HG02642 (cell line): ENCODE measurements around the gene TEX26.

ENCODE experiments used
- ATAC-seq: cut with Tn5 transposase; IDR thresholded peaks from one replicate; pipeline ENCODE4 v1.9.1; 2021; ENCODE audit warnings: mild to moderate bottlenecking; ENCODE audit not compliant: unreplicated experiment, poor library complexity

Gene TEX26

DNA sequence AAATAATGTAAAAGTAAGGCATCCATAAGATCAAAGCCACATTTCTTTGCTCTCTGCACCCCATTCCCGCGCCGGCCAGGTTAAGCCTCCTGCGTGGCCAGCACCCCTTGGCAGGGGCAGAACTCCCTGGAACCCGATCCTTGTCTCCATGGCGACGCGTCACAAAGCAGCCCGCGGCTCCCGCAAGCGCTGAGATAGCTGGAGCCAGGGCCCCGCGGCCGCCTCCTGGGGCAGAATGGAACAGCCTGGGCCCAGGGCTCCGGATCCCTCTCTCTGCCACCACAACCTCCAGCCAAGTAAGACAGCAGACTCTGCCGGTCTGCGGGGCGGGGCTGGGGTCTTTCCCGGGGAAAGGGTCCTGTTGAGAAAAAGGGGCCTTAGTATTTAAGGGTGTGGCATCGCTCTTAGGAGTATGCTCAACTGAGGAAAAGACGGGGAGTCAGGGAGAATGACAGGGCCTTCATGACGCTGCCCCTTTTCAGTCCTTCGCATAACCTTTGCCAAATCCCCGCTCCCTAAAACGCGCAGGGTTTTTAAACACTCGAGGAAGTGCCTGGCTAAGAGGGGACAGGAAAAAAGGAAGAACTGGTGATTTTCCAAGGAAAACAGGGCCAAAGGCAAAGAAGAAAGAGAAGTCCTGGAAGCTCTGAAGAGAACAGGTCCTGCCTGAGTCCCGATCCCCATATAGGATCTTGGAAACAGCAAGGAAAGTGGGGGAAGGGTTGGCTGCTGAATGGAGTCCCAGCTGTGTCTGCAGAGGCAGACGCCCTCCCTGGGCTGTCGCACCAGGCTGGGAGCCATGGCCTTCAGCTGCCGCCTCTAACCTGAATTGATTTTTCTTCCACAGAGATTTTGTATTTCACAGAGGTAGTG, at the start of gene TEX26:
Gene TEX26 (plus strand): TSS at position 176 of the 873 bp plus-strand sequence. CDS start 60 bp downstream, at position 236.
- ATAC-seq, result no peak

DNA sequence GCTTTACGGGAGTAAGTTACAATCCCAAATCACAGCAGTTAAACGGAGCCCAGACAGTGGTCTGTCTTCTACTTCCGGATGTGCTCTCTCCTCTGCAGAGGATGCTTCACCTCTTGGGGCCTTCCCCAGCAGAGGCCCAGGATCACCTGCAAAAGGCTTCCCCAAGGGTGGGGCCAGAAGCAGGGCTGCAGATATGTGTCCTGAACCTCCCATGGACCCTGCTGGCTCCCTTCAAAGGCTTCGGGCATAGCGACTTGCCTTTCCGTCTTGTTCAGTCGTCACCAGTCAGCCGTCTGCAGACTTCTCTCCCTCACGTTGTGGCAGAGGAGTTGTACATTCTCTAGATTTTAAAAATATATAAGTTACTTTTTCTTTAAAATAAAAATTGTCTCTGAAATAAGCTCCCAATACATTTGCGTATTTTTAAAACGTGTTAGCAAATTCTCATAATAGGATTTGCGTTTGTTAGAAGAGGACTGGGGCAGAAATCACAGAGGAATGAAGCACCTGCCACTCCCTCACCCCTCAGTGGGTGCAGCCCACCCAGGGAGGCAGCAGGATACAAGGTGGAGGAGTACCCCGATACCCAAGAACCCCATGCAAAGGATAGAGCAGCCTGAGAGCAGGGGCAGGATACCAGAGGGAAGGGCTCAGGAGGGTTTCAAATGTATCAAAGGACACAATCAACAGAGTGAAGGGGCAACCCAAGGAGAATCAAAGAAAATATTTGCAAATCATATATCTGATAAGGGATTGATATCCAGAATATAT, 49.3 kb upstream of the TEX26 start:
- ATAC-seq, result no peak

DNA sequence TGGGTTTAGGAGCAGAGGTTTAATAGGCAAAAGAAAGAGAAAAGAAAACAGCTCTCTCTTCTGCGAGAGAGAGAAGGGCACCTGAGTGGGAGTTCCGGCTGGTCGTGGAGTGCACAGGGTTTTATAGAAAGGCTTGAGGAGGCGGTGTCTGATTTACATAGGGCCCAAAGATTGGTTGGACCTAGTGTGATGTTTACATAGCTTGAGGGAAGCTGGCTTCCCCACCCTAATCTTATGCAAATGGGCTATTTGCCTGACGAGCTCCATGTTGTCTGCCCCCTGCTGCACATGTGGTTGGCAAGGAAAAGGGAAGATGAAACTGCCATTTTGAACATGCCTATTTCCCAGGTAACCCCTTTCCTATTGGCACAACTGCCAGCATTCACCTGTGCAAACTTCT, 47.9 kb upstream of the TEX26 start:
- ATAC-seq, result no peak

DNA sequence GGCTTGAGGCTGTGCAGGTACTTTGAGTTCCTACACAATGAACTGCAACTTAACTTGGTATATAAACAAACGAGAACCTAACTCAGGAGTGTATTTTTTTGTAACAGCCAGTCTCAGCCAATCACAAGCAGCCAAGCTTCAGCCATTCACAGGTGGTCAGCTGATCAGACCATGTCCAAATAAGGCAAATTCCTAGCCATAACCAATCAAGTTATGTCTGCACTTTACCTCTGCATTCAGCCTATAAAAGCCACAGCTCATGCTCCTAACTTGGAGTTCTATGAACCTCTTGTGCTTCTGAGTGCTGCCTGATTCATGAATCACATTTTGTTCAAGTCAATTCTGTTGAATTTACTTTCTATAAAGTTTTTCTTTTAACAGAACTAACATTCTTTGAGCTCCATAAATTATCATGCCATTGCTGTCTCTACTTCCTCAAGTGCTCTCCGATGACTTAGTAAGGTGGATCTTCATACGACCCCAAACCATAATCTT, 43.2 kb upstream of the TEX26 start:
- no peak for ATAC-seq

DNA sequence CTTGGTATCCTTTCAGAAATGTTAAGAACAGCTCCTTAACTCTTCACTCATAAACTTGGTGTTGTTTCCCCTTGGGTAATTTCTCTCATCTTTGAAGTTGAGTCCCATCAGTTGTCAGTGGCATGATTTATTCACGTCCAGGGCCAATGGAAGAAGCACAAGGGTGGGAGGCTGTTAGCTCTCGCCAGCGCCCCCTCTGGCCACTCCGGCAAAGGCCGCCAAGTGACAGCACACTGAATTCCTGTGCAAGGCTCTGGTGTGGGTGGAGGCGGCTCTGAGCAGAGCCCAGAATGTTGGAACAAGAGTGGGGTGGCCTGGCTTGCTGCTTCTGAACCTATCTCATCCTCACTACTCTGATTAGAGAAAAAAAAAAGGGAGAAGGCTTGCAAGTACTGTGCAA, 39.5 kb upstream of the TEX26 start:
- ATAC-seq, result no peak

DNA sequence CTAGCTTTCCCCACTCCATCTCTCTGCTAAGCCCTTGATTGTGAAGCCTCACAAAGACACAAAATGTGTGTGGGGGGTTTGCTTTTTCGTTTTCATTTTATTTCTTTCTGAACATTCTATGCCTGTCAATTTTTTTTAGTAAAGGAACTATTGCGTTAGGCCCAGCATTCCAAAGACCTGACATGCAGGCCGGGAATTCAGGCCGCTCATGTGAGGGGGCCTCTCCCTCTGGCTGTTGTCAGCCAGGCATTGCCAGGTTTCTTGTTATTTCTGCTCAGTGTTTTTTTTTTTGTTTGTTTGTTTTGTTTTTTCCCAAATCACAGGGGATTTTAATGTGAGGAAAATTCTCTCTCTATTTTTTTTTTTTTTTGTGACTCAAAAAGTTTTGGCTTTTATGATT, 36.7 kb upstream of the TEX26 start:
- no peak for ATAC-seq

DNA sequence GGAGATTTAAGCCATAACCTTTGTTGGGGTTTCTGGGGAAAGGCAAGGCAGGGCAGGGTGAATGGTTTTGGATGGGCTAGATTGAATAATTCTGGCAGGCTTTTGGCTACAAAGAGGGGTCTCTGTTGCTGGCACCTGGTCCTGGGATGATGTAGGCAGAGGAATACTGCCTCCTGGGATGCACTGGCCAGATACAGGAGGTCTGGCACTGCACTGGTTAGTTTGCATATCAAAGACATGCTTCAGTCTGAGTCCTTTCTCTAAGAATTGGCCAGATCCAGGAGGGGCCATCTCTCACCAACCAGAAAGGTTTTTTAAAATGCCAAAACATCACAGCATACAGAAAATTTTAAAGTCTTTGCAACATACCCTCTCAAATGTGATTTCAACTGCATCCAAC, 34.4 kb upstream of the TEX26 start:
- ATAC-seq, result no peak

DNA sequence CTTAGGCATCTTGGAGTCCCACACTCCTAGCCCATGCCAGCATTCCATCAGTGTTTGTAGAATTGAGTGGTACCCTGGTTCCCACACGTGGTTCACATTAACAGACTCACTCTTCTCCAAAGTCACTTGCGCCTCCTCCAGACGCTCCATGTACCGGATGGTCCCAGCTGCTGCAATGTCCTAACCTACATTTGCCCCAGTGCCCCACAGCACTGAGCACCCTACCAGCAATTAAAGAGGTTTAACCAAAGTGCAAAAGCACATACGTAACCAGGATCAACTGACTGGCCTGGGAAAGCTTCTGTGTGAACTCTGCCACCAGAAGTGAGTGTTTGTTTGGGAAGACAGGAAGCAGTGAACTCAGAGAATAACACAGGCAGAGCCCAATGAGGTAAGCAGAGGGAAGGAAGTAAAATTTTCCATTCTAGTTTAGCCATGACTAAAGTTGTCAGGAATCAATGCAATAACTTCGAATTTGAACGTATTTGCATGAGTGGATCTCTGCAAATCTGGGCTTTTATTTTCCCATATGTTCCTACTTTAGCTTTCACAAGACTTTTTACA, 33.7 kb upstream of the TEX26 start:
- ATAC-seq, result no peak

DNA sequence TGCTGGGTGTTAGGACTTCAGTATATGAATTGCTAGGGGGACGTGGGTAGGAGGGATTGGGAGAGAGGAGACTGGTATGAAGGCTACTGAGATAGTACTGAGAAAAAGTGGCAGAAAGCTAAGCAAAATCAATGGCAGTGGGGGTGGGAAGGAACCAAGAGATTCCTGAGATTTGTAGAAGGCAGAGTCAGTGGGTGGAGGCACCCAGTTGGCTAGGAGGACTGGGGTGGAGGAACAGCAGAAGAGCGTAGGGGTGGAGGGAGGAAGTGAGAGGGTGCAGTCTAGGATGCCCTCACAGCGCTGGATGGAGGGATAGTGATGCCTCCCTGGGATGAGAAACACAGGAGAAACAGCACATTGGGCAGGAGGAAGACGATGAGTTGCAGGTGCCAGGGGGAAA, 32.0 kb upstream of the TEX26 start:
- no peak for ATAC-seq

DNA sequence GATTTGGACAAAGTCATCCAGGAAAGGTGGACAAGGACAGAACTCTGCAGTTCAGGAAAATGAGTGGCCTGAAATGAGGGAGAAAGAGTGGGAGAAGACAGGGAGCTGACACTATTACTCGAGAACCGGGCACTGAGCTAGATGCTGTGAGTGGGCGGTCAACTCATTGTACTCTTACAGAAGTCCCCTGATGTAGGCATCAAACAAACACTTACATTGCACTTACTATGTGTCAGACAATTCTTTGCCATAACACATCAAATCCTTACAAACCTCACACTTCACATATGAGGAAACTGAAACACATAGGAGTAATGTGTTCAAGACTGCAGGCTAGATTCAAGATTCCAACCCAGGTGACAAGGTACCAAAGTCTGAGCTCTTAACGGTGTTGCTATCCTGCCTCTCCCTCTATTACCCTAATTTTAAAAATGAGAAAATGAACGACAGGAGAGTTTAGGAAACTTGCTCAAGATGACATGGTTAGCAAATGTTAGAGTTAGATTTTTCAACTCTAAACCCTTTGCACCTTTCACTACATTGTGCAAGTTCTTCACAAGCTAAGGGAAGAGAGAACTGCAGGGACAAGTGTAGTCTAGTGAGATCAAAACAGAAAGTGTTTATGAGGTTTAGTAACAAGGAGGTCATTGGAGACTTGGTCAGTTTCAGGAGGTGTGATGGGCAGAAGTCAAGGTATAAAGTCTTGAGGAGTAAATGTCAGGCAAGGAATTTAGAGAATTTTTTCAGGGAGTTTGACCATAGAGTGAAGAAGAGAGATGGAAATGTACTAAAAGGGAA, 31.3 kb upstream of the TEX26 start:
- ATAC-seq, result no peak

DNA sequence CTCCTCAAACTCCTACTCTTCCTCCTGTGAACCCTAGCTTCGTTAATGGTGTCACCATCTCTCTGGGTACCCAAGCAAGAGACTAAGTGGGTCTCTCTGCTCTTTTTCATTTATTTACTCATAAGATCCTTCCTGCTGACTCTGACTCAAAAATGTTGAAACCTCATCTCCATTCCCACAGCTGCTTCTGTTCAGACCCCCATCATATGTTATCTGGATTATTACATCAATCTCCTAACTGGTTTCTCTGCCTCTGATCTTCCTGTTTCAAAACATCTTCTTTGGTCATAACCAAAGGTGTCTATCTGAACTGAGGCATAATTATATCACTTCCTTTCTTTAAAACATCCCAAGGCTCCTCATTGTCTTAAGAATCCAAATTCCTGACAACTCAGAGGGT, 28.4 kb upstream of the TEX26 start:
- ATAC-seq, result no peak

DNA sequence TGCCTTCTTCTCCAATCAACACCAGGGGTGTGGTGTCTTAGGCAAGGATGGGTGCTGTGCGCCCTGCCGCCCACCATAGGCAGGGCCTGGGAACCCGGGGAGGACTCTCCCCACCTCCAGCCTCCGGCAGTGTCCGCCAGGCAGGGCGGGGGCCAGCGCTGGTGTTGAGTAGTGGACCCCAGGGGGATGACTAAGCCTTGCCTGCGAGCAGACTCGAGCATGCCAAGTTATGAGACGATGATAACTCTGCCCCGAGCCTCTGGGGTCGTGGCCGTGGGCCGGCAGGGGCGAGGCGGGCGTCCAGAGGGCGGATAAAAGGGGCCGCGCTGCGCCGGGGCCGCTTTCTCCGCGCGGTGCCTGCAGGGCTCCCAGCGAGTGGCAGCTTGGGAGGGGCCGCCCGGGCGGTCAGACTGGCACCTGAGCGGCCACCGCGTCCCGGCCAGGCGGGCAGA, 26.5 kb upstream of the TEX26 start, which contains the start of gene MEDAG:
Gene MEDAG (plus strand): TSS at position 340 of the 452 bp plus-strand sequence. CDS start 245 bp downstream, outside the sequence.
- no peak for ATAC-seq

DNA sequence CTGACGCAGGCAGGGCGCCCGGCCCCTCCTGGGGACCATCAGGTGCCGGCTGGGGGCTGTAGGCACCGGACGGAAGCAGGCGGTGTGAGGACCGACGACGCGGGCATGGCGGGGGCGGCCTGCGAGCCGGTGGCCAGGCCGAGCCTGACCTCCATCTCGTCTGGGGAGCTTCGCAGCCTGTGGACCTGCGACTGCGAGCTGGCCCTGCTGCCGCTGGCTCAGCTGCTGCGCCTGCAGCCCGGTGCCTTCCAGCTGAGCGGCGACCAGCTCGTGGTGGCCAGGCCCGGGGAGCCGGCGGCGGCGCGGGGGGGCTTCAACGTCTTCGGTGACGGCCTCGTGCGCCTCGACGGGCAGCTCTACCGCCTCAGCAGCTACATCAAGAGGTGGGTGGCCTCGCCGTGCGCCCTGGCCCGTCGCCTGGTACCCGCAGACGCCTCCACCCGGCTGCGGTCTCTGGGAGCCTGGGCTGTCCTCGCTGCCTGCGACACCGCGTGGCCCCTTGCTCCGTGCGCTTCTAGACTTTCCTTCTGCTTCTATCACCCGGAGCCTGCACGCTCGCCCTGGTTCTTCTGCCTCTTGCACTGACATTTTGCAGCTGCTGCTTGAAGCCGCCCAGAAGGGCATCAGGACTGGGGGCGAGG, 25.9 kb upstream of the TEX26 start:
- no peak for ATAC-seq

DNA sequence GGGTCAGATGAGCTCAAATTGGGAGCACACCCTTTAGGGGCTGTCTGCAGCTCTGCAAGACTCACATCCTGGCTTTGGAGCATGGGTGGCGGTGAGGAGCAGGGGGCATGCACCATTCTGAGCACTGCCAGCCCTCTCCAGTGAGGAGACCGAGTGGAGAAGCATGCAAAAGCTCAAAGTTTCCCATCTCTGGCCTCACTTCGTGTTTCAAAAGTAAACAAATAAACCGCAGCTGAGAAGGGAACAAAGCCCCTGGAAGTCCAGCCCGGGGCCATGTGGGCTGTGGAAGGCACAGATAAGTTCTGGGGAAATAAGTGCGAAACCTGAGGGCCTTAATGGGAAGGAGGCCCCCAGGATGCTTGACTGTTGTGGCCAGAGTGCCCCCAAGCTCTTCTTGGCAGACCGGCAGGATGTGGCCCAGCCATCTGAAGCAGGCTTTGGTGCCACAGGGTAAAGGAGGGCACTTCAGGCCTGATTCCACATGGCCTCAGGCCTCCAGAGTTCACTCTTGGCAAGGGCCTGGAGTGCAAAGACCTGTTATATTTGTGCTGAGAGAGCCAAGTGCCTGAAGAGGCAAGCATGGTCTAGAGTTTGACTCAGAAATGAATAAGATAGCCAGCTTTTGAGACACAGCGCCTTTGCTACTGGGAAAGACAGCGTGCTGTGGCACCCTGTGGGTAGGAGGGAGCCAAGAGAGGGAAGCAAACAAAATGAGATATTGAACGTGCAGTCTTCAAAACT, 25.2 kb upstream of the TEX26 start:
- ATAC-seq, result no peak

DNA sequence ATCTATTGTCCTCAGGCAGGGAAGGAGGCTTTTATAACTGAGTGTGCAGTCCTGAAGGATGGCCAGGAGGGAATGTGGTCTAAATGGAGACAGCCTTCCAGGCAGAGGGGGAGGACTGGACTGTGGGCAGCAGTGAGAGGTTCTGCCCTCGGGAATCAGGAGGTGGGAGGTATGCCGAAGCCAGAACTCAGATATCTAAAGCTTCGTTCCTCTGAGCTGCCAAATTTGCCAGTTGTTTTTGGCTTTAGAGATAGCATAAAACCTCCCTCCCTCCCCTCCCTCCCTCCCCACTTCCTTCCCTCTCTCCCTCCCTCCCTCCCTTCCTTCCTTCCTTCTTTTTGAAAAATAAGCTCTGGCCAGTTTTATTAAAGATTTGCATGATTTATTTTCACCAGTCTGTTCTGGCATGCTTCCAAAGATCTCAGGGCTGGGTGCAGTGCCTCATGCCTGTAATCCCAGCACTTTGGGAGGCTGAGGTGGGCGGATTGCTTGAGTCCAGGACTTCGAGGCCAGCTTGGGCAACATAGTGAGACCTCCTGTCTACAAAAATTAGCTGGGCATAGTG, 24.0 kb upstream of the TEX26 start:
- no peak for ATAC-seq

DNA sequence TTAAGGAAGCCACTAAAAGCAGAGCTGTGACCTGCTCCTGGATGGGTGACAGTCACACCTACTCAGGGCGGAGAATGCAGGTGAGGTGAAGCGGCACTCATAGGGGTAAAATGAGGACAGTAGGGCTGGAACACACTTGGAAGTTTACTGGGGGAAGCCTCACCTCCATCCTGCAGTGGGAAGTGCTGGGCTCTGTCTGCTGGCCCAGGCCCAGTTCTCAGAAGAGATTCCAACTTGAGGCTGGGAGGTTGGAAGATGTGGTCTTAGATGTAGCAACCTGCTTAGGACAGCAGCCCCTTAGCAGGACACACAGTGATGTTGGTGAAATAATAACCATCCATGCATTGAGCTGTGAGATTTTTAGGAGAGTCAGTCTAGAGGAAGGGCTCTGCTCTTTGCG, 21.8 kb upstream of the TEX26 start:
- ATAC-seq, result no peak

DNA sequence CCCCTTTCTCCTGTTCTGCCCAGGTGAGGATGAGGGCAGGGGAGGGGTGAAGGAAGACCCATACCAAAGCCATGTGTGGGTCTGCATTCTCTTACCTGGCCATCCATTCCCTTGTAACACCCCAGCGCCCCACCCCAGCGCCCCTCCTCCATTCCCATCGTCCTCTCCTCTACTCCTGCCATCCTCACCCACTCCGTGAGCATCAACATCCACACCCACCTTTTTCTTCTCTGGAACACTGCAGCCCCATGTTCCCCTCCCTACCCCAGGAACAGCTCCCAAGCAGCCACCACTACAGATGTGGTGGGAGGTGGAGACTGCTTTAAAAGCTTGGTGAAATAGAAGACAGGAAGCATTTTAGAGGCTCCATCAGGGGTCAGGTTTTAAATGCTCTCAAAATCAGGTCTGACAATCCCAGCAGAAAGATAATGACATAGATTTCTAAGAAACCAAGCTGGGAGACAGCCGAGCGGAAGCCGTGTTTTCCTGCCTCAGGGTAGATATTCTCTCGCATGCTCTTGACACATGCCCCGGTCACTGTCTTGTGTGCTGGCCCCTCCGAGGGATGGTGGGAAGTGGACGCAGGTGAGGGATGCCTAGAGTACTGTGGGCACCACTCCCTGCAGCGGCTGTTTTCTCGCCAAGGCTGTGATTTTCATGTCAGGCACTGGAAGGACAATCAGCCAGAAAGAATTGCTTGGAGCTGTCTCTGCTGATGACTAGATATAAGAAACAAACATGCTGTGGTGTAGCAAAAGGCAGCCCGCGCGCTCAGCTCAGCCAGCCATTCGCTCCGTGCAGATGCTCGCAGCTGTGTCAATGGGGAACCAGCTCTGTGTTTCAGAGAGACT, 16.5 kb upstream of the TEX26 start:
- no peak for ATAC-seq

DNA sequence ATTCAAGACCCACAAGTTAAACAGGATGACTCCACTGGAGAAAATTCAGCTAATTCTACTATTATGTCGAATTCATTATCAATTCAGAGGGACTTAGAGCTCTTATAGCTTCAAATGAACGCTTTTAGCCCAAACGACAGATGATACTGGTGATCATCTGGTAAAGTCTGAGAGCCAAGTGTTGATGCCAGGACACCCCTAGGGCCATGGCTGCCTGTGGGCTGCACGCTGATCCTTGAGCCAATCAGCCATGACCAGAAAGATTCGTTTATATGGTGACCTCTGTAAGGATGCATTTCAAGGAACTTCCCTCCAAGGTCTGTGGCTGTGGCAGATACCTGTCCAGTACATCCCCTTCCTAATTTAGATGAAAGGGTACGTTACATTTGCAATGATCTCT, 15.5 kb upstream of the TEX26 start:
- ATAC-seq, result no peak
